Stimulated activated CD8-positive, alpha-beta memory T cell treated with anti-CD3 and anti-CD28 coated beads, Interleukin-12 subunit alpha, Interleukin-12 subunit beta, amount 100 ng/mL, for 24 hours (primary cell): ENCODE measurements around the gene HMGCS1.
"Not testable (repeated sequence)": the region's sequence is repeated elsewhere in the genome, so short reads cannot be mapped to it uniquely, and the experiment has no call there.

Experiments
- DNase-seq: peaks from one replicate; pipeline ENCODE4 v3.0.0-alpha.2; 2020; ENCODE audit errors: extremely low read depth

Gene HMGCS1

GRCh38 chr5:43274435-43275114, 38.6 kb downstream of the HMGCS1 start:
- no peak for DNase-seq

GRCh38 chr5:43273552-43273951, 39.7 kb downstream of the HMGCS1 start:
- DNase-seq, result no peak

DNA sequence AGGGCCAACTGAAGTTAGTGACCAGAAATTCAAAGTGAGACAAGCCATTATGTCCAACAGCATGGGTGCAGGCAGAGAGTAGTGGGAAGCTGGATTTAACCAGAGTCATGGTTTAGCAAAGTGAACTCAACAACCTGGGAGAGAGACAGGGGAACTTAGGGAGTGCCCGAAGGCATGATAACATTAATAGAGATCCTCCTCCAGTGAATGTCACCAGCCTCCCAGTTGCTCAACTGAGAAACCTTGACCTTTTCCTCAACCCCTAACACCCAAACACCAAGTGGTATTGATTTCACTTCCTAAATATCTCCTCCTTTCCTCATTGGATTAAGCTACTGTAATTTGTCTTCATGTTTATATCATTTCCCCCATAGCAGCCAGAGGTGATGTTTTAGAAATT, 42.6 kb downstream of the HMGCS1 start:
- no peak for DNase-seq

DNA sequence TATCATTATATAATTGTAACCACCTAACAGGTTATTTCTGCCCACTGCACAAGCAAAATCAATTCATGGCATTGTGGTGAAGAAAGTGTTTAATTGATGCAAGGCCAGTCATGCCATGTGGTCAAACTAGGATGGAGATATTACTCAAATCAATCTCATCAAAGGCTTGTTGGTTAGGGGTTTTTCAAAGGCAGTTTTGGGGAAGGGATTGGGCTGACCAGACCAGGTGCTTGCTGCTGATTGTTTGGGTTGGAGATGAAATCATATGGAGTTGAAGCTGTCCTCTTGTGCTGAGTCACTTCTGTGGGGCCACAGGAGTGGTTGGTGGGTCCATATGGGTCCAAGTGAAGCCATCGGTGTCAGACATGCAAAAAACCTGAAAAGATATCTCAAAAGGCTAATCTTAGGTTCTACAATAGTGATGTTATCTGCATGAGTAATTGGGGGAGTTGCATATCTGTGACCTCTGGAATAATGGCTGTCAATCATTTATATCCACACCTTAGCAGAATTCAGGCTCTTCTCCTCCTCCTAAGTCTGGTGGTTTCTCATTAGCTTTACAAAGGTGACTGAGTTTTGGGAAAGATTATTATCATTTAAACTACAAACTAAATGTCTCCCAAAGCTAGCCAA, 44.9 kb downstream of the HMGCS1 start:
- DNase-seq, result no peak

- DNase-seq, result not testable (repeated sequence)
Measured at GRCh38 chr5:43262269-43262668, 50.9 kb downstream of the HMGCS1 start.

GRCh38 chr5:43258116-43258515, 55.1 kb downstream of the HMGCS1 start:
- no peak for DNase-seq

- no peak for DNase-seq
Measured at GRCh38 chr5:43256261-43256966, 56.8 kb downstream of the HMGCS1 start.

- no peak for DNase-seq
Measured at GRCh38 chr5:43255704-43256103, 57.5 kb downstream of the HMGCS1 start.

DNA sequence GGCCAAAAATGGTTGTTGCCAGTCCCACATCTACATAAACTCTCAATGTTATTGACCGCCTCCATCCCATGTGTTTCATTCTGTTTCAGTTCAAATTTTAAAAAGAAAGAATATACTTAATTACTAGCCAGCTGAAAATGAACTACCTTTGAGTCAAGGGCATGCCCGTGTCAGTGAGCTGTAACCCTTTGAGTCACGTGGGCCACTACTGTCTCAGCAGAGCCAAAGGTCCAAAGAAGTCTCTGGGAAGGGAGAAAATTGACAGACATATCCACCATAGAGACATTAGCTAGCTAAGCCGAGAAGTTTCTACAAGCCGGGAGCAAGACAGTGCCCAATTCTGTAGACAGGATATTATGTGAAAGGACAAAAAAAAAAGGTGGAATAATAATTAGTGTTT, 61.5 kb downstream of the HMGCS1 start:
- no peak for DNase-seq

DNA sequence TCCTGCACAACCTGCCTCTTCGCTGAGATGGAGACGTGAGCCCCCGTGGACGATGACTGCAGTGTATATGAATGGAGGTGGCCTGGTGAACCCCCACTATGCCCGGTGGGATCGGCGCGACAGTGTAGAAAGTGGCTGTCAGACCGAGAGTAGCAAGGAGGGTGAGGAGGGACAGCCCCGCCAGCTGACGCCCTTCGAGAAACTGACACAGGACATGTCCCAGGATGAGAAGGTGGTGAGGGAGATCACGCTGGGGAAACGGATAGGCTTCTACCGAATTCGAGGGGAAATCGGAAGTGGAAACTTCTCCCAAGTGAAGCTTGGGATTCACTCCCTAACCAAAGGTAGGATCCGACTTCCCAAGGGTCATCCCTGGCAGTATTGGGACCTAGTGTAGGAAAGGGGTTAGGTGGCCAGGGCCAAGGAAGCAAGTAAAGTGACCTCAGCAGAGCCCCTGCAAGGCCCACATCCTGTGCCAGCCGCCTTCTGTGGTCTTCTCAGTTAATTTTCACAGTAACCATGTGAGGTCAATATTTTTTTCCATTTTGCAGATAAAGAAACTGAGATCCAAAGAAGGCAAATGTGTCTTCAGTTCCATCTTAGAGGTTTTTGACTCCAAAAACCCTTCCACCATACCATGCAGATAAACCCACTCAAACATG, 67.4 kb downstream of the HMGCS1 start:
- DNase-seq, result no peak

DNA sequence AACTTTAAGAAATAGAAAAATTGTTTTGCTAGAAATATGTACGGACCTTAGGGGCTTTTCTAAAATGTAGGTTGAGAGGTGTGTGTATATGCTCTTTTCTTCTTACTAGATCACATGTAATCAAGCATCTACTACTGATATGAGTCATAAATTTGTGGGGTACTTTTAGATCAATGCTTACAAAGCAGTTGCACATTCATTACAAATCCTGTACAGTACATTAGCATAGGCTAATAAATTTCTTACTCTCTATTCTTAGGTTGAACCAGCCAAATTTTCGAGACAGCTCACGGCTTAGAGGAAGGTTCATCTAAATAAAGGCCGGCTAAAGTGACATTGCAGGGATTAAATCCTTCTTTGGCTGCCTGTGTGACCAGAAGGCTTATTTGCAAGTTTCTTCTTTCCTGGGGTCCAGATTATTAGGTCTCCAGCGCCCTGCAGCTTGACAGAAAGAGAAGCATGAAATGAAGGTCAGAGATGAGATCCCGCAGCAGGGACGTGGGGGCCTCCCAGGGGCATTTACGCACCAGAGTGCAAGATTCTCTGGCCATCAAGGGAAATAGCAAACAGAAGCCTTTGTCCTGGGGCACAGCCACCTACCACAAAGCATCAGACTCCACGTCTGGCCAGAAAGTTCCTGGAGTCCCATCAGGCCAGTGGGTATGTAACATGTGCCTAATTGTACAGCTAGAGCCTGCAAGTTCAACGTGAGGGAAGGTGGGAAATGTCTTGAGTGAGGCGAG, 68.2 kb downstream of the HMGCS1 start:
- DNase-seq, result no peak

GRCh38 chr5:43243270-43243669, 69.9 kb downstream of the HMGCS1 start:
- no peak for DNase-seq

DNA sequence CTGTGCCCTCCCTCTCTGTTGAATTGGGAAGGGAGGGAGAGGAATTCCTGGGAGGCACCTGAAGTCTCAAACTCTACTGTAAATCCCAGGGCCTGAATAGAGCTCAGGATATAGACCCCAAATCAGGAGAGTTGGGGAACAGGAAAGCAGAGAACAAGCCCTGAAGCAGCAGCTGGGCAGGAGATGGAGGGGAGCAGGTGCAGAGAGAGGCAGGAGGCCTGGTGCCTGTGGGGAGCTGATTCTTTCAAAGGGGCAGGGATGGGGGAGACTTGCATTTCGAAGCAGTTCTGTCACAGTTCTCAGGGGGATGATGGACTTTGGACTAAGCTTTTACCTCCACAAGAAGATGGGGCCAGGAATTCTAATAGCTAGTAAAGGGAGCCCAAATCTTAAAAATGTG, 71.0 kb downstream of the HMGCS1 start:
- no peak for DNase-seq
